HCT116 (cell line): ENCODE data around the gene SLC2A4. TPM values are rescaled to one million over a fixed set of nuclear protein-coding genes. Genes with fewer than 3 reads are reported as not detected.

Experiments
- ATAC-seq: fragments of 200-7000 bp; cut with Tn5 transposase; 2 replicates; pipeline ENCODE4 v1.9.1; 2020; ENCODE audit warnings: mild to moderate bottlenecking, moderate library complexity
- Bru-seq: library from RNA; stranded (reverse); fragments of 400-500 nt; gene quantifications from one replicate; lab custom pipeline; 2021; lab: Mats Ljungman, UMichigan
- BruChase-seq, 2 experiments: library from RNA; stranded (reverse); fragments of 400-500 nt; gene quantifications; one replicate each; lab custom pipeline; 2021; lab: Mats Ljungman, UMichigan
- BruUV-seq: library from RNA; stranded (reverse); fragments of 400-500 nt; replicated peaks from 2 replicates; lab custom pipeline; 2021; lab: Mats Ljungman, UMichigan
- CTCF ChIA-PET: fragments of 300-600 bp; sonication (Branson Sonifier 250); formaldehyde crosslinking; loops from one replicate; lab custom pipeline; 2021; ENCODE audit warnings: antibody characterized with exemption; lab: Charles Lee
- POLR2A ChIA-PET: fragments of 300-600, 350-600 bp; sonication (Branson Sonifier 250); formaldehyde crosslinking; loops from one replicate; lab custom pipeline; 2021; ENCODE audit warnings: antibody characterized with exemption; lab: Charles Lee
- RAD21 ChIA-PET, 2 experiments: fragments of 300-600 bp; sonication (Branson Sonifier 250); formaldehyde crosslinking; loops; one replicate each; lab custom pipeline; 2023; ENCODE audit warnings: low total read pairs in 2 of 2; ENCODE audit not compliant: uncharacterized antibody in 2 of 2, unreplicated experiment in 2 of 2, low non-redundant PET in 1 of 2; lab: Charles Lee
- DNase-seq: peaks from one replicate; pipeline ENCODE4 v3.0.0-alpha.2; 2010; ENCODE audit warnings: low read depth, low spot score
- H2AFZ ChIP-seq: fragments of 200-600 bp; shearing (Covaris generic), sonication (generic); 2 replicates; pipeline ENCODE4 v1.6.1; 2017; ENCODE audit warnings: low read depth, mixed run types, mixed read lengths, antibody characterized with exemption, low read length; ENCODE audit not compliant: poor library complexity, severe bottlenecking
- H3K27ac ChIP-seq: 2 replicates; pipeline ENCODE4 v1.5.1; 2012; ENCODE audit warnings: low read depth, low read length
- H3K27me3 ChIP-seq: fragments of 200-600 bp; sonication (generic); 2 replicates; pipeline ENCODE4 v1.6.1; 2016; ENCODE audit warnings: mixed run types, low read length, mixed read lengths; ENCODE audit not compliant: insufficient read depth
- H3K36me3 ChIP-seq, 2 experiments: fragments of 200-500 bp in 1 of 2; fragments of 200-600 bp in 1 of 2; sonication (Bioruptor generic) in 1 of 2; sonication (generic) in 1 of 2; 2 replicates each; pipeline versions ENCODE4 v1.5.1 to v1.6.1; 2014 to 2016; ENCODE audit warnings: low read length in 2 of 2, inconsistent platforms in 1 of 2, mixed read lengths in 1 of 2, mixed run types in 1 of 2; ENCODE audit not compliant: insufficient read depth in 2 of 2, control insufficient read depth in 1 of 2
- H3K4me1 ChIP-seq, 2 experiments: fragments of 200-600 bp in 1 of 2; sonication (generic) in 1 of 2; 2 replicates each; pipeline versions ENCODE4 v1.5.1 to v1.6.1; 2012 to 2017; ENCODE audit warnings: low read length in 2 of 2, inconsistent platforms in 1 of 2, mild to moderate bottlenecking in 1 of 2, mixed read lengths in 1 of 2, mixed run types in 1 of 2, moderate library complexity in 1 of 2; ENCODE audit not compliant: insufficient read depth in 2 of 2, control insufficient read depth in 1 of 2
- H3K4me2 ChIP-seq: fragments of 200-600 bp; sonication (generic); 2 replicates; pipeline ENCODE4 v1.6.1; 2017; ENCODE audit warnings: mixed run types, low read length, mixed read lengths
- H3K4me3 ChIP-seq, 2 experiments: fragments of 200-600 bp in 1 of 2; sonication (generic) in 1 of 2; replicated peaks in 1 of 2; 2 replicates each; pipeline ENCODE4 v1.5.1; 2011 to 2016; ENCODE audit warnings: low read length in 2 of 2, control low read depth in 1 of 2, low read depth in 1 of 2, mild to moderate bottlenecking in 1 of 2, mixed read lengths in 1 of 2, mixed run types in 1 of 2
- H3K79me2 ChIP-seq: fragments of 200-600 bp; sonication (generic); 2 replicates; pipeline ENCODE4 v1.6.1; 2017; ENCODE audit warnings: mild to moderate bottlenecking, mixed run types, low read length, moderate library complexity, mixed read lengths; ENCODE audit not compliant: insufficient read depth
- H3K9ac ChIP-seq: fragments of 200-600 bp; sonication (generic); 2 replicates; pipeline ENCODE4 v1.6.1; 2016; ENCODE audit warnings: low read length, mixed read lengths
- H3K9me2 ChIP-seq: fragments of 200-600 bp; sonication (generic), shearing (Covaris generic); 2 replicates; pipeline ENCODE4 v1.6.1; 2017; ENCODE audit warnings: mixed run types, mild to moderate bottlenecking, moderate library complexity; ENCODE audit not compliant: insufficient read depth
- H3K9me3 ChIP-seq, 2 experiments: fragments of 200-500 bp in 1 of 2; fragments of 200-600 bp in 1 of 2; sonication (Bioruptor generic) in 1 of 2; sonication (generic) in 1 of 2; 2 replicates each; pipeline ENCODE4 v1.6.1; 2014 to 2017; ENCODE audit warnings: low read length in 2 of 2, mixed read lengths in 2 of 2, inconsistent platforms in 1 of 2, low read depth in 1 of 2, mild to moderate bottlenecking in 1 of 2, mixed run types in 1 of 2, moderate library complexity in 1 of 2; ENCODE audit not compliant: control insufficient read depth in 1 of 2, insufficient read depth in 1 of 2
- H4K20me1 ChIP-seq: fragments of 200-600 bp; sonication (generic), shearing (Covaris generic); 2 replicates; pipeline ENCODE4 v1.6.1; 2017; ENCODE audit warnings: mixed run types, mild to moderate bottlenecking, moderate library complexity; ENCODE audit not compliant: insufficient read depth
- ATF3 ChIP-seq: IDR thresholded peaks from 2 replicates; pipeline ENCODE4 v1.6.1; 2012
- CEBPB ChIP-seq: IDR thresholded peaks from 2 replicates; pipeline ENCODE4 v1.6.1; 2012; ENCODE audit warnings: low read depth
- EGR1 ChIP-seq: IDR thresholded peaks from 2 replicates; pipeline ENCODE4 v1.6.1; 2012; ENCODE audit warnings: low read depth
- ELF1 ChIP-seq: IDR thresholded peaks from 2 replicates; pipeline ENCODE4 v1.6.1; 2012; ENCODE audit warnings: low read depth, borderline replicate concordance
- FOSL1 ChIP-seq: IDR thresholded peaks from 2 replicates; pipeline ENCODE4 v1.6.1; 2012; ENCODE audit warnings: low read depth
- MAX ChIP-seq: IDR thresholded peaks from 2 replicates; pipeline ENCODE4 v1.6.1; 2012
- POLR2A ChIP-seq: IDR thresholded peaks from 2 replicates; pipeline ENCODE4 v1.7.0; 2011; ENCODE audit warnings: borderline replicate concordance; ENCODE audit not compliant: insufficient read depth, insufficient read length; ENCODE audit errors: extremely low read depth
- POLR2AphosphoS5 ChIP-seq: IDR thresholded peaks from 2 replicates; pipeline ENCODE4 v1.6.1; 2011; ENCODE audit warnings: mild to moderate bottlenecking, low read depth, low read length, moderate library complexity
- REST ChIP-seq: IDR thresholded peaks from 2 replicates; pipeline ENCODE4 v1.6.1; 2012; ENCODE audit warnings: low read depth
- SP1 ChIP-seq: IDR thresholded peaks from 2 replicates; pipeline ENCODE4 v1.6.1; 2012; ENCODE audit warnings: low read depth
- TCF7L2 ChIP-seq: IDR thresholded peaks from 2 replicates; pipeline ENCODE4 v1.7.0; 2011; ENCODE audit warnings: borderline replicate concordance, inconsistent platforms; ENCODE audit not compliant: insufficient read depth, insufficient read length; ENCODE audit errors: extremely low read depth
- intact Hi-C: fragments of 100-400 bp; cut with micrococcal nuclease; formaldehyde crosslinking; loops from 2 replicates; pipeline ENCODE4 v1.10.0; 2022
- long read RNA-seq: library from polyadenylated mRNA; unstranded; transcript quantifications from one replicate; pipeline ENCODE4 v2.0.0, GENCODE V29; 2021; ENCODE audit not compliant: unreplicated experiment
- polyA plus RNA-seq: library from polyadenylated mRNA; unstranded; fragments of >200 nt; gene quantifications from 2 replicates; pipeline ENCODE4 v1.2.1, GENCODE V29; 2012; ENCODE audit warnings: missing spikeins
- total RNA-seq: library from RNA; stranded (reverse); gene quantifications from one replicate; pipeline ENCODE4 v1.2.1, GENCODE V29; 2021; ENCODE audit not compliant: unreplicated experiment

Gene SLC2A4
- total RNA-seq, result 2.5 TPM
- polyA plus RNA-seq, result 0.73 and 0.84 TPM in 2 replicates
- Bru-seq, nascent RNA, result percentile 34 among the genes with signal in this experiment
- percentile 26 among the genes with signal in this experiment for BruChase-seq, experiment 1, labeled RNA remaining after a 6-hour chase
- BruChase-seq, experiment 2, labeled RNA remaining after a 2-hour chase, result percentile 24 among the genes with signal in this experiment
- long read RNA-seq, partial matches to known transcripts, result 0 of 1 reads
- long read RNA-seq, other reads (novel, unspliced or antisense), result 1 of 1 reads

- intact Hi-C loops, result loop anchor here (2.0 kb wide), 1 partner anchor 19 kb away; the partner anchor contains the start of gene CLDN7
Measured at GRCh38 chr17:7281074-7281952, at the start of gene SLC2A4. TSS of gene SLC2A4 (plus strand) at chr17:7281718. CDS start at chr17:7281935, 217 bp downstream.

More at GRCh38 chr17:7281074-7281952, at the start of gene SLC2A4:
- BruUV-seq, result TSS peak; percentile 52
- peak within 1 kb of the TSS; percentile 98 for H3K4me2 ChIP-seq
- RAD21 ChIA-PET, result interaction anchor here (0.7 to 1.5 kb wide), 4 partner anchors 15 to 156 kb away, joined by 3 to 17 read pairs (median 8); no protein-coding TSS in a partner anchor
- TF ChIP-seq POLR2A, result no peak
- peak; percentile 96 for TF ChIP-seq MAX
- TF ChIP-seq TCF7L2, result peak; percentile 93
- TF ChIP-seq ELF1, result no peak
- TF ChIP-seq POLR2AphosphoS5, result 0 out of 2 replicates have a peak, but pooled peaks have one; percentile 22
- no peak for TF ChIP-seq FOSL1
- no peak for TF ChIP-seq CEBPB
- TF ChIP-seq SP1, result peak; percentile 67
- peak; percentile 85 for TF ChIP-seq EGR1
- no peak for TF ChIP-seq ATF3
- TF ChIP-seq REST, result no peak
- TF ChIP-seq, all 23 proteins: peak for 5
- Histone ChIP-seq H3K9ac (peak within 1 kb of the TSS; percentile 93), H3K4me1 (peaks cover 13 to 34% of the 10 kb centered on the region in 2 experiments), H3K4me3 (peak within 1 kb of the TSS; percentile 50 to 65), H3K27me3 (no peaks in the 10 kb centered on the region), H3K9me2 (no peaks in the 10 kb centered on the region), H3K27ac (peak within 1 kb of the TSS; percentile 73), H4K20me1 (no peaks in the 10 kb centered on the region), H3K9me3 (no peaks in the 10 kb centered on the region), H2AFZ (peak within 1 kb of the TSS; percentile 76), H3K36me3 (no peaks in the 10 kb centered on the region), H3K79me2 (no peaks in the 10 kb centered on the region)
- peak; percentile 81 for ATAC-seq
- ChIA-PET POLR2A (interaction anchor here (0.7 to 1.8 kb wide), 10 partner anchors 15 to 298 kb away, joined by 3 to 8 read pairs (median 4); partner anchors contain the start of genes CD68, NEURL4 and TMEM102), CTCF (interaction anchor here (0.6 to 2.0 kb wide), 14 partner anchors 11 to 279 kb away, joined by 3 to 38 read pairs (median 4); partner anchors contain the start of gene NEURL4)
- peak; percentile 95 for DNase-seq
